ENCODE data around the gene NTM.

- TF ChIP-seq POLR2AphosphoS5 (IDR thresholded peaks at IDR 0.05; ENCODE audit: low read depth, low read length) (no peak), TAF1 (IDR thresholded peaks at IDR 0.05; ENCODE audit: borderline replicate concordance, low read depth, low read length) (no peak), POLR2A (IDR thresholded peaks at IDR 0.05; ENCODE audit: low read depth, low read length) (no peak)
These were observed 5.0 kb upstream of the NTM start for GRCh38 chr11:131365329-131365930.

Measured in GM12892 (cell line).